CD4-positive, alpha-beta T cell treated with Interleukin-6 for 4 hours (primary cell): ENCODE measurements around the gene RAD18.

Experiments
- DNase-seq: peaks from one replicate; pipeline ENCODE4 v3.0.0-alpha.2; 2020; ENCODE audit warnings: mixed read lengths

The RAD18 gene

GRCh38 chr3:8856721-8857120 is 106.6 kb downstream of the RAD18 start:
- no peak for DNase-seq

GRCh38 chr3:8856071-8856470 is 107.2 kb downstream of the RAD18 start:
- no peak for DNase-seq

DNA sequence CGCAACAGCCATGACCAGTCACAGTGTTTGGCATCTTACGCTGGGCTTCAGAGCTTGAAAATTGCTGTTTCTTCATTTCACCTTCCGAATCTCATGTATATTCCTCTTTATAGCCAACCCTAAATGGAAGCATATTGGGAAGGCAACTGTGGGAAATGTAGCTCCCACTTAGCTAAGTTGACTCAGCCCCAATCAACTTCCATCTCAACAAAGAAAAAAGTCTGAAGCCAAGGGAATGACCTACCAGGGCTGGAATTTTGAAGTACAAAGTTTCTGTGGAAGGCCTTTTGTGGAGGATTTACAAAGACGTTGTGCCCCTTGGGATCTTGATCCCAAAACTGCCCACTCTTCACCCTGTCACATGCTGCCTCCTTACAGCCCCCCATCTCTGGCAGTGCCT is 108.6 kb downstream of the RAD18 start:
- DNase-seq, result no peak

DNA sequence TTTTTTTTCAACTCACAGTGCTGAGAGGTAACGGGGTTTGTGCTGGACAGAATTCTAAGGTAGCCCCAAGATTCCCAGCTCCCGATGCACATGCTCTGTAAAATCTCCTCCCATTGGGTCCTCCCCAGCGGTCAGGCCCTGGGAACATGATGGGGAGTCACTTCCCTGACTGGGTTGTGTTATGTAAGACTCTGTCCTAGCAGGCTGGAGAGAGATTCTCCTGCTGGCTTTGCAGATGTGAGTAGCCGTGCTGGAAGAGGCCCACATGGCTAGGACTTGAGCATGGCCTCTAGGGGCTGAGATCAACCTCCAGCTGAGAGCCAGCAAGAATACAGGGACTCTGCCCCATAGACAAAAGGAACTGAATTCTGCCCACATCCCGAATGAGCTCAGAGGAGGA is 110.2 kb downstream of the RAD18 start:
- no peak for DNase-seq

- no peak for DNase-seq
Measured at GRCh38 chr3:8852511-8852910, 110.8 kb downstream of the RAD18 start.

DNA sequence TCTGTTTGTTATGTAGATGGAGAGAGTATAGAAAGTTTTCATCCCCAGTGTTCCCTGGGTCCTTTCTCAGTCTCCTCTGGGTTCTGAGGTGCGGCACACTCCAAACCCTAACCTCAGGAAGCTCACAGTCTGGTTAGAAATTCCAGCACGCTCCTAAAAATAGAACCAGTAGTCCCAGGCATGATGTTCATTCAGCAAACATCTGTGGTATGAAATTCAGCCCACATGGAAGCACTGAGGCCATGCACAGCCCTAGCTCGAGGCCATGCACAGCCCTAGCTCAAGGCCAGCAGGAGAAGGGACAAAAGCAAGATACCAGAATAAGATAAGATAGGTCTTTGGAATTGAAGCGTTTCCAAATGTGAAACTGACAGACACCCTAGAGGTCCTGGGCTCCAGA is 111.6 kb downstream of the RAD18 start:
- no peak for DNase-seq

DNA sequence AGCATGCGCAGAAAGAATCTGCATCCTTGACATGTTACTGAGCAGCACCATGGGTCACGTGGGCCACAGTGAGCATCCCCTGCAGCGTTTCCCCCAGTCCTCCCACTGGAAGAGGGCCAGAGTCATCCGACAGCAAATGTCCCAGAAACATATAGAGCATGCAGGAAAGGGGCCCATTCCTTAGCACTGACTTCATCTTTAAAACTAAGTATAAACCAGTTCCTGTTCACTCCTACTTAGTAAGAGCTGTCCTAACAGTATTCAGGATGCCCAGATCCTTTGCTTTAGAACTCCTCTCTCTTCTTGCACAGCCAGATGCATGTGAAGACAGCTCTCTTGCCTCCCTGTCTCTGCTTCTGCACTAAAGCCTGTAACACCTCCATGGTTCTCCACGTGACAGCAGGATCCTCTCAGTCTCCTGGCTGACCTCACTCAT is 114.6 kb downstream of the RAD18 start:
- no peak for DNase-seq

DNA sequence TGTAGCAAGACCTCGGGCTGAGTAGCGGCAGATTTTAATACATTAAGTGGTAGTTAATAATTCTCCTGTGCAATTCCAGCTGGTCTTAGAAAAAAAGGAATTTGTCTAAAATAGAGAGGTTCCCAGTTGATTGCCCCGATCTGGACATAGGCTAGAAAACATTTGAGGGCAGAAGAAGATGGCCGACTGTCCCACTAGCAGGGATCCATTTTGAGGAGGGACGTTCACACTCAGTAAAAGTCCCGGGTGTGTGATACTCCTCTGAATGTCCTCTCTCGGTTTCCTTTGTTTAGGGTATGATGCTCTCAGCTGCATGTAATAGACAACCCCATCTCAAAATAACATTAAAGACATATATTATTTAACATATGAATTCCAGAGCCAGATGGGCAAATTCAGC is 116.0 kb downstream of the RAD18 start:
- no peak for DNase-seq

DNA sequence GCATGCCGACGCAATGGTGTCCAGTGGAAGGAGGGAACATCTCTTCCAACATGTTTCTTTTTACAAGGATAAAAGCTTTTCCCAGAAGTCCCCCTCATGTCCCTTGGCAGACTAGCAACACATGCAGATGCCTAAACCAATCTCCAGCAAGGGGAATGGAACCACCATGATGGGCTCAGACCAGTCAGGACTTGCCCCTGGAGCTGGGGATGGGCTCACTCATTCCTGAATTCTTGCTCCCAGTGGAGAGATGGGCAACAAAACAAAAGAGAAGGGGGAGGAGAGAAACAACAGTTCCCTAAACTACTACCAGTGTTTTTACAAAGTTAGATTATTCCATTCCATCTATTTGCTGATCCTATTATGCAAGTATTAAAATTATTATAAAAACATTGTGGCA is 117.1 kb downstream of the RAD18 start:
- no peak for DNase-seq

DNA sequence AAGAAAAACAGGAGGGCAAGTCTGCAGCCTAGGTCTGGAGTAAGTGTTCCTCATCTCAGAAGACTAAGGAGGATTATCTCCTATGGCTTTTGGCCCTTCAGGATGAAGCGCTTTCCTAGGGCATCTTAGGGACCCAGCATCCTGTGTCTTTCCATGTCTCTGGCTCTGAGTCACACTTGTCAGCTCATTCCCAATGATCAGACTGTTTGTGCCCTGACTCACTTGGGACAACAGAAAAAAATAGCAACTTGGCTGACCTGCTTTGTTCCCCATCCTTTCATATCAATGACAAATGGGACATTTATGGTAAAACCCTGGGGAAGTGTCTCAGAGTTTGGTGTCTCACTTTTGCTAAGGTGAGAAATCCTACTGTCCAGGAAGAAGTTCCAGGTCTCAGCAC is 117.6 kb downstream of the RAD18 start:
- no peak for DNase-seq

DNA sequence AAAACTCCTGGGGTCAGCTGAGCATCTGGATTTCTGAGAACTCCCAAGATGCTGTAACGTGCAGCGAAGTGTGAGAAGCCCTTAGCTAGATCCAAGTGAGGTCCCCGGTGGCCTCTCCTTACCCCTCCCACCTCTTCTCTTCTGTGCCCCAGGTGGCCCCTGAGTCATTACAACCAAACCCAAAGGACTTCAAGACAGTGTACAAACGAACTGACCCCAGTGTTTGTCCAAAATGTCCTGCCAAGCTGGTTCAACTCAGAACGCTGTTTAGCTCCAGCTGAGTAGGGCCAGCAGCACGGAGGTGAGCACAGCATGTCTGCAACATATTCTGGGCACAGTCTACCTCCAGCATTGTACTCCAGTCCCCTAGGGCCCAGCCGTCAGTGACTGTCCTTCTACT is 119.9 kb downstream of the RAD18 start:
- DNase-seq, result no peak

DNA sequence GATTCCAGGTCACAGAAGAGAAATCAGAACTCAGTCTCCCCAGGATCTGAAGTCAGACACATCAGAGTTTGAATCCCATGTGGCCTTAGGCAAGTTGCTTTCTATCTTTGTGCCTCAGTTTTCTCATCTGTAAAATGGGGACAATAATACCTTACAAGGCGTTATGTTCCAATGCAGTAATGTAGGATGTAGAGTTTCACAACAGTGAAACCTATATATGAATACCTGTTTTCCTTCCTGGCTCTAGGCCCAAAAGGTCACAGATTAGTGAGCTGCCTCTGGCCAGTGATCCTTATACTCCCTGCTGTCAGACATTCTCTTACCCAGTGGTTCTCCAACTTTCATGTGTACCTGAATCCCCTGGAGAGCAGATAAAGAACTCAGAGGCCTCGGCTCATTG is 121.0 kb downstream of the RAD18 start:
- DNase-seq, result no peak

- no peak for DNase-seq
Measured at GRCh38 chr3:8841472-8841871, 121.8 kb downstream of the RAD18 start.

DNA sequence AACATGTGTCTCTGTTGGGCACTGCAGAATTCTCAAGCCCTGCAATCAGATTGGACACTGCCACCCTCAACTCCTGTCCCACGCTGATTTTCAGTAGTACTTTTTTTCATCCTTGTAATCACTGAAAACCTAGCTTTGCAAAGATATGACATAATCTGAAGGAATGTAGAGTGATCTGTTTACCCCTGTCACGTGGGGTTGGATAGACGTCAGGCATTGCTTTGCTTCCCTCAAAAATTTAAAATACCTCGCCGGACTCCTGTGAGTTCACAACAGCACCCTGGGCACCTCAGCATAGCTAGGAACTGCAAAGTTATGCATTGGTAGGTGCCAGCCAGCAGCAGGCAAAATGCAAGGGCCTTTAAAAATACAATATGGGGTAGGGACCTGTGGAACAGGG is 122.7 kb downstream of the RAD18 start:
- no peak for DNase-seq

GRCh38 chr3:8839607-8840325 is 123.5 kb downstream of the RAD18 start:
- no peak for DNase-seq

DNA sequence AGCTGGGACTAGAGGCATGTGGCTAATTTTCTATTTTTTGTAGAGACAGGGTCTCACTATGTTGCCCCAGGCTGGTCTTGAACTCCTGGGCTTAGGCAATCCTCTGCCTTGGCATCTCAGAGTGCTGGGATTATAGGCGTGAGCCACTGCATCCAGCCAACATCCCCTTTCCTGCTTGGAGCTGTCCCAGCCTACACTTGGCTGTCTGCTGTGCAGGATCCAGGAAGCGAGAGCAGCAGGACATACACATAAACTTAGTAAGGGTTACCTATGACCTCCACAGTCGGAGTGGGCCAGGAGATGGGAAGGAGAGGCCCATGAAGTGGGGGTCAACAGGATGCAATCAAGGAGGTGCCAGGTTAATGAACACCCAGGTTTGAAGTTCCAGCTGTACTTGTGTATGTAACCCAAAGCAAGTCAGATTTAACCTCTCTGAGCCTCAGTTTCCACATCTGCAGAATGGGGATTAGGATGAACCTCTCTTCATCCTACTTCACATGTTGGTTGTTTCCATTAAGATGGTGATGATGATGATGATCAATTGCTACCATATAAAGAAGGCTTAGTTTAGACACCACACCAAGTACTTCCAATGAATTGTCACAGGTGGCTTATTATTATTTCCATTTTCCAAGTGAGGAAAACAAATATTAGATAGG is 124.4 kb downstream of the RAD18 start:
- DNase-seq, result no peak

- DNase-seq, result no peak
Measured at GRCh38 chr3:8838234-8838633, 125.0 kb downstream of the RAD18 start.

DNA sequence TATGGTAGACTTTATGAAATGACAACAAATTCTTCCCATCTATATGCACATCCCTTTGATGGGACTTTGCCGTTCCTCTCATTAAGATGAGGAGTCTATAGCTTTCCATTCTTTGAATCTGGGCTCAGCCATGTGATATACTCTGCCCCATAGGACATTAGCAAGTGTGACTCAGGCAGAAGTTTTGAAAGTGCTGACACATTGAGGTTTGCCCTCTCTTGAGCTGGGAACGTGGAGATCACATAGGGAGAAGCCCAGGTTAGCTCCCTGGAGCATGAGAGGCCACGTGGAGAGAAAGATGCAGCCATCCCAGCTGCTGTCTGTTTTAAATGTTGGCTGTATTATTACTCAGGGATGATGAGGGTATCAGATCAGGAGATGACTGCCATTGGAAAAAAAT is 126.1 kb downstream of the RAD18 start:
- DNase-seq, result no peak

- DNase-seq, result no peak
Measured at GRCh38 chr3:8836096-8836495, 127.2 kb downstream of the RAD18 start.

DNA sequence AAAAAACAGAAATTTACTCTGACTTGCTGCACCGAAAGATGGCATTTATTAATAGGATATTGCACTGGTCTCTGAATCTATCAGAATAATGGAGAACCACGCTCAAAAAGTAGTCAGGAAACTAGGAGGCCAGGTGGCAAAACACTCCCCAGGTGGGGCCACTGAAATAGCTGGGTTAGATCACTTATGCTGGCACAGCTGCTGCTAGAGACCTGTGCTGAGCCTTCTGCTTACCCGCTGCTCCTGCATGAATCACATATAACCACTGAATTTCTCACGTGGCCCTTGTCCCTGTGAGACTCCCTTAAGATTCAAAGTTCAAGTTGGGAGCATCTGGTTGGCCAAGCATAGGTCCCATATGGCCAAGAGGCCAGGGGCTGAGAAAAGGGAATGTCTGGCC is 127.9 kb downstream of the RAD18 start:
- no peak for DNase-seq

GRCh38 chr3:8834974-8835373 is 128.3 kb downstream of the RAD18 start:
- DNase-seq, result no peak

GRCh38 chr3:8827641-8828040 is 135.6 kb downstream of the RAD18 start:
- no peak for DNase-seq
